GM23248 (cell line): Measurements from ENCODE around the gene TYW1B.

Source experiments
- EZH2 ChIP-seq: fragments of 200-600 bp; sonication (generic); IDR thresholded peaks from 2 replicates; pipeline ENCODE4 v1.6.1; 2018; ENCODE audit warnings: antibody characterized with exemption, mild to moderate bottlenecking; ENCODE audit not compliant: insufficient read depth, poor library complexity, severe bottlenecking
- EZH2phosphoT487 ChIP-seq: fragments of 200-600 bp; sonication (generic); IDR thresholded peaks from 2 replicates; pipeline ENCODE4 v1.6.1; 2018; ENCODE audit warnings: antibody characterized with exemption, moderate library complexity, mild to moderate bottlenecking, low read depth; ENCODE audit not compliant: insufficient read depth

DNA sequence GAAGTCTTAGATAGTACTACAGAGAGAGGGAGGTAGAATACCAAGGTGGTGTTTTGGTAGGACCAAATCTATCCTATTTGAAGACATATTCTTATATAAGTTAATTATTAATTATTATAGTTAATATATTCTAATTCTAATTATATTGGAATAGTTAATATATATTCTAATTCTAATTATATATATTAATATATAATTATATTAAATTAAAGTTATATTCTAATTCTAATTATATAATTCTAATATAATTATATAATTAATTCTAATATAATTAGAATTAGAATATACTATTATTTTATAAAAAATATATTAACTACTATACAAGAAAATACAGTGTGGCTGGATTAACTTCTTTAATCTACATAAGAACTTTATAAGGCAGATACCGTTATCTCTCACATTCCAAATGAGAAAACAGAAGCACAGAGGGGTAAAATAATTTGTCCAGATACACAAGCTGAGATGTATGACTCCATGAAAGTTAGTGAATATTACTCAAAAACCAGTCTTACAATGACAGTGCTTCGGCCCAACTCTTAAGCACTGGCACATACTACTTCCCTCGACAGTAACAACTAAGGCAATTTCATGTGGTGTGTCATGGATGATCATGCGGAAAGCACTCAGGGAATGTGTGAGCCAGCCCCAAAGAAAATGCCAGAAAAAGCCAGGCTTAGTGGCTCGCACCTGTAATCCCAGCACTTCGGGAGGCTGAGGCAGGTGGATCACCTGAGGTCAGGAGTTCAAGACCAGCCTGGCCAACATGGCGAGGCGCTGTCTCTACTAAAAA is 42.6 kb downstream of the TYW1B start:
- no peak for TF ChIP-seq EZH2
- no peak for TF ChIP-seq EZH2phosphoT487
